HG02852 (cell line): ENCODE results near the gene BMERB1.
"Not testable (repeated sequence)": the region's sequence is repeated elsewhere in the genome, so short reads cannot be mapped to it uniquely, and the experiment has no call there.

Source experiments
- ATAC-seq: cut with Tn5 transposase; IDR thresholded peaks from one replicate; pipeline ENCODE4 v1.9.1; 2021; ENCODE audit warnings: mild to moderate bottlenecking, moderate library complexity; ENCODE audit not compliant: unreplicated experiment

BMERB1 gene

DNA sequence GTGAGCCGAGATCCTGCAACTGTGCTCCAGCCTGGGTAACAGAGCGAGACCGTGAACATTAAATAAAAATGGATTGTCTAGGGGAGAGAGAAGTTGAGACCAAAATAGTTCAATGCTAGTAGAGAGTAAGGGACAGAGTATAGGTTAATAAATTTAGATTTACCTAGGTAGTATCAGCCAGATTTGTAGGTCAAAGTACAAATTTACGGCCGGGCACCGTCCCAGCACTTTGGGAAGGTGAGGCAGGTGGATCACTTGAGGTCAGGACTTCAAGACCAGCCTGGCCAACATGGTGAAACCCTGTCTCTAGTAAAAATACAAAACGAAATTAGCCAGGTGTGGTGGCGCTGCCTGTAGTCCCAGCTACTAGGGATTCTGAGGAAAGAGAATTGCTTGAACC is 12.2 kb upstream of the BMERB1 start:
- ATAC-seq: no peak

DNA sequence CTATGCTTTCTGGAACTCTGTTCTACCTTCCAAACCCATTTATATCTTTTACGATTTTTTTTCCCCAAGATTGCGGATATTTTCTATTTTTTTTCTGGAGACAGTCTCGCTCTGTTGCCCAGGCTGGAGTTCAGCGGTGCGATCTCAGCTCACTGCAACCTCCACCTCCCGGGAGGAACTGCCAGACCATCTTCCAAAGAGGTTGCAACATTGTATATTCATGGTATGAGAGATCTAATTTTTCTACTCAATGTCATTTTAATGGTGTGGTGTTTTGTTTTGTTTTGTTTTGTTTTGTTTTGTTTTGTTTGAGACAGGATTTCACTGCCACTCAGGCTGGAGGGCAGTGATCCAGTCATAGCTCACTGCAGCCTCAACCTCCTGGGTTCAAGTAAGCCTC is 8.5 kb upstream of the BMERB1 start:
- ATAC-seq: no peak

- ATAC-seq: no peak
Measured at GRCh38 chr16:15426796-15427195, 7.6 kb upstream of the BMERB1 start.

DNA sequence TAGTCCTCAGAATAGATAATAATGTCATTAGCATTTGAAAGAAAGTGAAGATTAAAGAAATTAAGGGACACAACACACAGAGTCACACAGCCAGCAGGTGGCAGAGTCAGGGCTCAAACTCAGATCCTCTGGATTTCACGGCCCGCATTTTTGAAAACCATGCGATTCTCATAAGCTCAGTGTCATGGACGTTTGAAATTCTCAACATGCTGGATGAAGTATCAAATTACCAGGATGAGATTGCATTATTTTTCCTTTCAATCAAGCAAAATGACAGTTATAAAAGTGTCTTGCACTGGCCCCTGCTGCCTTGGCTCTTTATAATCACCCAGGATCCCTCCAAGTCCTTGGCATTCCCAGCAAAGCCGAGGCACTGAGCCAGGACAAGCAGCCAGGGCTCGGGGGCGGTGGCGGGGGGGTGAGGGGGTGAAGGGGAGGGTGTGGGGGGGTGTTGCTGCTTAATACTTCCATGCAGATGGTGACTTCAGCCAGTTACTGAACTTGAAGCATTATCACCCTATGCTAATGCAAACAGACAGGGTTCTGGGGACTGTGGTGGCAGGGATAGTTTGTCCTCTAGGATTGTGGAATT is 6.6 kb upstream of the BMERB1 start:
- no peak for ATAC-seq

DNA sequence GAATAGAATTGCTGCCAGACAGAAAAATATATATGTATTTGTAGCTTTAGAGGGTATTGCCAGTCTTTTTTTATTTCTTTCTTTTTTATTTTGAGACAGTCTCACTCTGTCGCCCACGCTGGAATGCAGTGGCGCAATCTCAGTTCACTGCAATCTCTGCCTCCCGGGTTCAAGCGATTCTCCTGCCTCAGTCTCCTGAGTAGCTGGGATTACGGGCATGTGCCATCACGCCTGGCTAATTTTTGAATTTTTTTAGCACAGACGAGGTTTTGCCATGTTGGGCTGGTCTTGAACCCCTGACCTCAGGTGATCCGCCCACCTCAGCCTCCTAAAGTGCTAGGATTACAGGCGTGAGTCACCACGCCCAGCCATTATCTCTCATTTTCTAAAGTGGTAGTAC is 3.5 kb upstream of the BMERB1 start:
- ATAC-seq: not testable (repeated sequence)

DNA sequence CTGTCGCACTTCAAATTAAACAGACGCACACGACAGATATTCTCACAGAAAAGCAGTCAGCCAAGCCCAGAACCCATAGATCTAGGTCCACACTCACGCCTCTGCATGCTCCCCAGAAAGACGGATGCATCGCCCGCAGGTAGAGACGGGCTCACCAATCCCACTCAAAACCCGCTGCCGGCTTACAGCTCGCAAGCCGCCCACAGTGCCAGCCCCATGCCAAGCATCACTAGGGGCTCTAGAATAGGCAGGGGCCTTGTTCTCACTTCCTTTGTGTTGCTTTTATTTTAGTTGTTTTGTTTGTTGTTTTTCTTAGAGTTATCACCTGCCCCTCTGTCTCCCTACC is 336 bp upstream of the BMERB1 start:
- no peak for ATAC-seq

DNA sequence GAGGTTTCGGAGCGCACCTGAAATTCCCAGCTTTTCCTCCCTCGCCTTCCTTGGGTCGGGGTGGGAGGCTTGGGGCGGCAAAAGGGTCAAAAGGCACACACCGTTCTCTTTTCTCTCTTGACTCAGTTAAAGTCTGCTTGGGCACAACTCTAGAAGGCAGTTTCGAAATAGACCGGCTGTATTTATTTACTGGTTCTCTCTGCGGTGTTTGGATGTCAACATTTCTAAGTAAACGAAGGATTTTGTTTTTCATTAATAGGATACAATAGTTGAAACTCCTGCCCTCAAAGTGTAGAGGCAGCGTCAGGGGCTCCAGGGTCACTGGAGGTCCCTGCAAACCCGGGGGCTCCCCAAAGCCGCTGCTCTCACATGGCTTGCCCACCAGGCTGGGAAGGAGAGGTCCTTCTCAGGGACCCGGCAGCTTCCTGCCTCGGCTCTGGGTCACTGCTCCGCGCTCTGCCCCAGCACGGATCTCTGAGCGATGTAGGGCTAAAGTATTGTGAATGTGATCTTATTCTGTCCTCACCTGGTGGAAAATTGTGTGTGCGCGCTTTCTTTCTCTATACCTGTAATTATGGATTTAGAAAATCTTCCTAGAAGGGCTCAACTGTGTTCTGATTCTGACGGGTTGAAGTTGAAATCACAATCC is 952 bp downstream of the BMERB1 start:
- no peak for ATAC-seq

DNA sequence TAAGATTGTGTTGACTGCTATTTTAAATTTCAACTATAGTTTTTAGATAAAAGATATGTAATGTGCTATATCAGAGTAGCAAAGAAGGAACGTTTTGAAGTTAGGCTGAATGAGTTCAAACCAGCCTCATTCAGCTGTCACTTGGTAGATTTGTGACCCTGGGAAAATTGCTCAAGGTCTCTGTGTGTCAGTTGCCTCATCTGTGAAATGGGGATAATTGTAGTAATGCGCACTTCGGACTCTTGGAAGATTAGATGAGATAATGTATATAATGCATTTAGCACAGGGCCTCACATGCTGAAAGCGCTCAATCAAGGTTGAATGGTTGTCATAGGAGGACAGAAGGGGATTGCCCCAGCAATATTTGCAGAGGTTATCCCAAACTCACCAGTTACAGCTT is 4.7 kb downstream of the BMERB1 start:
- ATAC-seq: no peak

DNA sequence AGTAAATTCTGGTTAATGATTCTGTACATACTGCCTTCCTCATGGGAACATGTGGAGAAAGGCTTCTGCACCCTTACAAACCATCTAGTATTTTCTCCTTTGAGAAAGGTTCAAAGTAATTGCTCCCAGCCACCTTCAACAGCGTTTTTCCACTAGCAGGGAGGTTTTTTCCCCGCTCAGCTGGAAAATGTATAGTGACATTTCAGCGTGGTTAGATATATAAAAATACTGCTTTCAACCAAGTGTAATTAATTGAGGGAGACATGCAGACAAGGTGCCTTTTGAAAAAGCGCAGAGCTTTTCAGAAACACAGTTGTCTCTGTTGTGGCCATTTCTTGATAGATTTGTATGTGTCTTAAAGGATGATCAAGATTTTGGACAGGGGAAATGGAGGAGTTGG is 5.1 kb downstream of the BMERB1 start:
- no peak for ATAC-seq

GRCh38 chr16:15440852-15441251 is 6.5 kb downstream of the BMERB1 start:
- ATAC-seq: no peak

DNA sequence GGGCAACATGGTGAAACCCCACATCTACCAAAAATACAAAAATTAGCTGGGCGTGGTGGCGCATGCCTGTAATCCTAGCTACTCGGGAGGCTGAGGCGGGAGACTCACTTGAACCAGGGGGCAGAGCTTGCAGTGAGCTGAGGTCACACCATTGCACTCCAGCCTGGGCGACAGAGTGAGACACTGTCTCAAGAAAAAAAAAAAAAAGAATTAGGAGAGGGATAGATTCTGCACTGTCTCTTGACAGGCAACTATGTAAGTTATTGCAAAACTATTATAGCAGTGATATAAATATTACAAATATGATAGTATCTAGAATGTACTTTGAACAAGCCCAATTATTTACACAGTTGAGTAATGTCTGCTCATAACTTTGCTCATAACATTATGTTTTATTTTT is 7.8 kb downstream of the BMERB1 start:
- ATAC-seq: not testable (repeated sequence)

GRCh38 chr16:15443753-15444152 is 9.4 kb downstream of the BMERB1 start:
- no peak for ATAC-seq

DNA sequence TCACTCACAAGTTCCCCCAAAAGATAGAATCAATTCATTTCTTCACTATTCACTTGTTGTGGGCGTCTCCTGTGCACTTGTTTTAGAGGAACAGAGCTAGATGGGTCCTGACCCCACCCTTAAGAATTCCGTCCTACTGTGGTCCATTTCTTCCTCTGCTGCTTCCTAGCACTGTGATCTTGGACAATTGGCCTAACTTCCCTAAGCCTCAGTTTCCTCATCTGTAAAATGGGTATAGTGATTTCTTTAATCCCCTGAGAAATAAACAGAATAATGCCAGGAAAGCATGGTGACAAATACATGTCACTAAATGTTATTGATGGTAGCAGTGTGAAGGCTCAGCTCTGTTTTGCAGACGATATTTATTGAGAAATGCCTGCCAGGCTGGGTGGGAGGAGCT is 9.9 kb downstream of the BMERB1 start:
- no peak for ATAC-seq

- ATAC-seq: no peak
Measured at GRCh38 chr16:15445450-15445849, 11.1 kb downstream of the BMERB1 start.

DNA sequence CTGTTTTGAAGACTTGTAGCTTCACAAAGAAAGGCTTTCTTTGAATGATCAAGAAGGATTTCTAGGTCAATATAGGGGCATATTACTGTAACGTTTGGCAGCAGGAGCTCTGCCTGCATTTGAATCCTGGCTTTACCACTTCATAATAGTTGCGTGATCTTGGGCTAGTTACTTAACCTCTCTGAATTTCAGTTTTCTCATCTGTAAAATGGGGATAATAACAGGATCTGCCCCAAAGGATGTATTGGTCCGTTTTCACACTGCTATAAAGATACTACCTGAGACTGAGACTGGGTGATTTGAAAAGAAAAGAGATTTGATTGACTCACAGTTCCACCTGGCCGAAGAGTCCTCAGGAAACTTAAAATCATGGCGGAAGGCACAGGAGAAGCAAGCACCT is 12.5 kb downstream of the BMERB1 start:
- ATAC-seq: no peak

DNA sequence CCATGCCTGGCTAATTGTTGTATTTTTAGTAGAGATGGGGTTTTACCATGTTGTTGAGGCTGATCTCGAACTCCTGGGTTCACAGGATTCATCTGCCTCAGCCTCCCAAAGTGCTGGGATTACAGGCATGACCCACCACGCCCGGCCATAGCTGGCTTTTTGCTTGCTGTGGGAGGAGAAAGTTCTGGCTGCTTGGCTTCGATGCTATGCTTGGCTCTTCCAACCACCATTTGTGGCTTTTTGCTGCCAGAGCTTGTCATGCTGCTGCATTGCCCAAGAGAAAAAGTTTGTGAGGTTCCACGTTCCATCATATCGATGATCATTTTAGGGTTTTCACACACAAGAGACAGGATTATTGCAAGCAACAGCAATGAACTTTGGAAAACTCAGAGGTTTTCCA is 16.2 kb downstream of the BMERB1 start:
- no peak for ATAC-seq

- no peak for ATAC-seq
Measured at GRCh38 chr16:15451098-15451731, 16.8 kb downstream of the BMERB1 start.

DNA sequence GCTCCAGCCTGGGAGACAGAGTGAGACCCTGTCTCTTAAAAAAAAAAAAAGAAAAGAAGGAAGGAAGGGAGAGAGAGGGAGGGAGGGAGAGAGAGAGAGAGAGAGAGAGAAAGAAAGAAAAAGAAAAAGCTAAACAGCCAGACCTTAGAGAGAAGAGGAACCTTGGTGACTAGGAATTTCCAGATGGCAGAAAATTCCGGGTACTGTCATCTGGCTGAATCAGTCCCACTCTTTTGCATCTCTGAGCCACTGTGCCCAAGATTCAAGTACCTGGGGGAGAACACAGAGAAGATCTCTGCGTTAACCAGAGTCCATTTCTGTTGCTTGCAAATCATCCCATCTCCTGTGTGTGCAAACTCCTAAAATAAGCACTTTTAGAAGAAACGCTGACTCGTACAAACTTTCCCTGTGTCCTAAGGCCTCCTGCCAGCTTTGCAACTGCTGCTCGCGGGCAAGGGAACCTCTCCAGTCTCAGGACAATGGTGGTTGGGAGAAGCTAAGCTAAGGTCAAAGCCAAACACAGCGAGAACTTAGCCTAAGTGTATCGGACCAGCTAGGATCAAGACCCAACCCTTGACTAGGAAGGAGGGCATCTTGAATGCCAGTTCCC is 18.0 kb downstream of the BMERB1 start:
- ATAC-seq: no peak

DNA sequence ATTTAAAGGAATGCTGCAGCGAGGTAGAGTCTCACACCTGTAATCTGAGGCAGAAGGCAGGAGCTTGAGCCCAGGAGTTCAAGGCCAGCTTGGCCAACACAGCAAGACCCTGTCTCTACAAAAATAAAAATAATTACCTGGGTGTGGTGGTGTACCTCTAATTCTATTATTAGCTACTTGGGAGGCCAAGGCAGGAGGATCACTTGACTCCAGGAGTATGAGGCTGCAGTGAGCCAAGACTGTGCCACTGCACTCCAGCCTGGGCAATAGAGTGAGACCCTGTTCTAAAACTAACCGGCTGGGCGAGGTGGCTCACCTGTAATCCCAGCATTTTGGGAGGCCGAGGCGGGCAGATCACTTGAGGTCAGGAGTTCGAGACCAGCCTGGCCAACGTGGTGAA is 18.9 kb downstream of the BMERB1 start:
- ATAC-seq: not testable (repeated sequence)

DNA sequence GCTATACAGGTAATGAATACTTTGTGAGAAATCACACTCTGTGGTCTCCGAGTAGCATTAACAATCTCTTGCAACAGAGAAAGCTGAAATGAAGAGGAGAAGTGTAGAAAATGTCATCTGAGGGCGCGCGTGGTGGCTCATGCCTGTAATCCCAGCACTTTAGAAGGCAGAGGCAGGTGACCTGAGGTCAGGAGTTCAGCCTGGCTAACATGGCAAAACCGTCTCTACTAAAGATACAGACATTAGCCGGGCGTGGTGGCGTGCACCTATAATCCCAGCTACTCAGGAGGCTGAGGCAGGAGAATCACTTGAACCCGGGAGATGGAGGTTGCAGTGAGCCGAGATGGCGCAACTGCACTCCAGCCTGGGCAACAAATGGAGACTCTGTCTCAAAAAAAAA is 20.5 kb downstream of the BMERB1 start:
- not testable (repeated sequence) for ATAC-seq

GRCh38 chr16:15457400-15457799 is 23.0 kb downstream of the BMERB1 start:
- ATAC-seq: no peak

DNA sequence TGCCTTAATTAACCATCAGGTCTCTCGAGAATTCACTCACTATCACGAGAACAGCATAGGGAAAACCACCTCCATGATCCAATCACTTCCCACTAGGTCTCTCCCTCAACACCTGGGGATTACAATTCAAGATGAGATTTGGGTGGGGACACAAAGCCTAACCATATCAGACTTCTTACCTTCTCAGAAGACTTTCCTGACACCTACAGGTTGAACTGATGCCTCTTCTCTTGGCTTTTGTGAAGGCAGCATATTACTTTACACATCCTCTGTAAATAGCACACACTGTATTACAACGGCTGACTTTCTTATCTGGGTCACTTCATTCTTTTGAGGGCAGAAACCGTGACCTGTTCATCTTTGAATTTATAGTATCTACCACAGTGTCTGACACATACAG is 23.6 kb downstream of the BMERB1 start:
- ATAC-seq: no peak
